Activated T-helper 1 cell treated with anti-CD3 and anti-CD28 coated beads, Interleukin-12 subunit alpha, Interleukin-12 subunit beta, Interleukin-2, Interleukin-4 antibody, amounts not matched to agents 30 ng/mL and 10 ng/mL and 1 ng/mL, durations not matched to agents 14 hours and 24 hours and 36 hours (primary cell): Measurements from ENCODE around the gene FDX1. TPM values are rescaled to one million over a fixed set of nuclear protein-coding genes. Genes with fewer than 3 reads are reported as not detected.
A peak's percentile ranks its signal among the peaks of the same experiment; 100 is the strongest.
"Not testable (repeated sequence)": the region's sequence is repeated elsewhere in the genome, so short reads cannot be mapped to it uniquely, and the experiment has no call there.

ENCODE experiments used
- DNase-seq: peaks from one replicate; pipeline ENCODE4 v3.0.0; 2021; ENCODE audit warnings: low spot score
- H3K27ac Mint-ChIP-seq: one replicate; pipeline ENCODE4 v1.8.0; 2021; ENCODE audit warnings: mild to moderate bottlenecking, mixed read lengths
- H3K27me3 Mint-ChIP-seq: one replicate; pipeline ENCODE4 v1.8.0; 2022; ENCODE audit warnings: mild to moderate bottlenecking, moderate library complexity, mixed read lengths; ENCODE audit not compliant: insufficient read depth
- H3K36me3 Mint-ChIP-seq: one replicate; pipeline ENCODE4 v1.8.0; 2021; ENCODE audit warnings: low read depth, mixed read lengths
- H3K4me1 Mint-ChIP-seq: one replicate; pipeline ENCODE4 v1.8.0; 2021; ENCODE audit warnings: low read depth, mixed read lengths
- H3K4me3 Mint-ChIP-seq: one replicate; pipeline ENCODE4 v1.8.0; 2021; ENCODE audit warnings: mild to moderate bottlenecking, moderate library complexity, mixed read lengths
- H3K9me3 Mint-ChIP-seq: one replicate; pipeline ENCODE4 v1.8.0; 2021; ENCODE audit warnings: mixed read lengths
- intact Hi-C: fragments of 100-400 bp; cut with micrococcal nuclease; formaldehyde crosslinking; loops from one replicate; pipeline ENCODE4 v1.15.1; 2024
- total RNA-seq: library from RNA; stranded (reverse); gene quantifications from 2 replicates; pipeline ENCODE4 v1.2.3, GENCODE V29; 2022

FDX1 gene
- total RNA-seq = 14.2 and 15.9 TPM in 2 replicates

GRCh38 chr11:110429731-110430266 is at the start of gene FDX1:
Gene FDX1, plus strand, starts transcription at chr11:110429948. Its CDS starts 173 bp downstream, at chr11:110430121.
- intact Hi-C loops = loop anchor here (1.0 to 10.0 kb wide), 9 partner anchors 24 to 948 kb away; partner anchors contain the start of genes POU2AF1 and ZC3H12C
- DNase-seq = peak; percentile 82

GRCh38 chr11:110380836-110381622 is 48.7 kb upstream of the FDX1 start:
- no peak overlapping the region for H3K27ac Mint-ChIP-seq
- no peak overlapping the region for H3K4me3 Mint-ChIP-seq
- intact Hi-C loops = no loop called here
- no peak for DNase-seq
- H3K9me3 Mint-ChIP-seq = peaks cover 7% of the 10 kb centered on the region
- H3K4me1 Mint-ChIP-seq = peaks cover 8% of the 10 kb centered on the region
- H3K27me3 Mint-ChIP-seq = peaks cover 6% of the 10 kb centered on the region
- peaks cover 6% of the 10 kb centered on the region for H3K36me3 Mint-ChIP-seq

More at GRCh38 chr11:110429731-110430266, at the start of gene FDX1:
- no peaks in the 10 kb centered on the region for H3K9me3 Mint-ChIP-seq
- peaks cover 8% of the 10 kb centered on the region for H3K36me3 Mint-ChIP-seq
- peak within 1 kb of the TSS; percentile 98 for H3K27ac Mint-ChIP-seq
- H3K4me1 Mint-ChIP-seq = peaks cover 51% of the 10 kb centered on the region
- peak within 1 kb of the TSS; percentile 99 for H3K4me3 Mint-ChIP-seq
- no peaks in the 10 kb centered on the region for H3K27me3 Mint-ChIP-seq

GRCh38 chr11:110388231-110388630 is 41.5 kb upstream of the FDX1 start:
- DNase-seq, H3K4me1 Mint-ChIP-seq: not testable (repeated sequence)

GRCh38 chr11:110389965-110390364 is 39.8 kb upstream of the FDX1 start:
- intact Hi-C loops = no loop called here
- Mint-ChIP-seq H3K4me1 (peaks cover 7% of the 10 kb centered on the region), H3K27me3 (peaks cover 15% of the 10 kb centered on the region), H3K9me3 (peaks cover 8% of the 10 kb centered on the region), H3K36me3 (peaks cover 8% of the 10 kb centered on the region), H3K4me3 (no peak overlapping the region), H3K27ac (no peak overlapping the region)
- DNase-seq = no peak

More at GRCh38 chr11:110388231-110388630, 41.5 kb upstream of the FDX1 start:
- H3K9me3 Mint-ChIP-seq, H3K27ac Mint-ChIP-seq, H3K36me3 Mint-ChIP-seq, H3K4me3 Mint-ChIP-seq, intact Hi-C loops: not testable (repeated sequence)
- H3K27me3 Mint-ChIP-seq = peaks cover 13% of the 10 kb centered on the region

- H3K4me1 Mint-ChIP-seq = peaks cover 7% of the 10 kb centered on the region
- no peaks in the 10 kb centered on the region for H3K9me3 Mint-ChIP-seq
- intact Hi-C loops = no loop called here
- H3K4me3 Mint-ChIP-seq = no peak overlapping the region
- H3K27me3 Mint-ChIP-seq = peaks cover 9% of the 10 kb centered on the region
- H3K36me3 Mint-ChIP-seq = peaks cover under 1% of the 10 kb centered on the region
- H3K27ac Mint-ChIP-seq = no peak overlapping the region
- DNase-seq = no peak
These were observed 37.7 kb upstream of the FDX1 start for GRCh38 chr11:110392056-110392455.

GRCh38 chr11:110397668-110398286 is 32.0 kb upstream of the FDX1 start:
- H3K36me3 Mint-ChIP-seq, intact Hi-C loops, H3K4me3 Mint-ChIP-seq, H3K27me3 Mint-ChIP-seq, H3K4me1 Mint-ChIP-seq, DNase-seq, H3K27ac Mint-ChIP-seq, H3K9me3 Mint-ChIP-seq: not testable (repeated sequence)

- H3K27ac Mint-ChIP-seq, H3K4me3 Mint-ChIP-seq, intact Hi-C loops, DNase-seq, H3K27me3 Mint-ChIP-seq, H3K4me1 Mint-ChIP-seq, H3K9me3 Mint-ChIP-seq, H3K36me3 Mint-ChIP-seq: not testable (repeated sequence)
These were observed 26.2 kb upstream of the FDX1 start for GRCh38 chr11:110403585-110403984.

- H3K27me3 Mint-ChIP-seq, intact Hi-C loops, H3K36me3 Mint-ChIP-seq, H3K27ac Mint-ChIP-seq, H3K4me1 Mint-ChIP-seq, H3K4me3 Mint-ChIP-seq, H3K9me3 Mint-ChIP-seq, DNase-seq: not testable (repeated sequence)
These were observed 24.1 kb upstream of the FDX1 start for GRCh38 chr11:110405636-110406035.

- Mint-ChIP-seq H3K9me3 (peaks cover 3% of the 10 kb centered on the region), H3K36me3 (no peaks in the 10 kb centered on the region), H3K27me3 (no peaks in the 10 kb centered on the region), H3K4me3 (no peak overlapping the region), H3K27ac (no peak overlapping the region), H3K4me1 (no peaks in the 10 kb centered on the region)
- DNase-seq = no peak
- intact Hi-C loops = no loop called here
These were observed 22.4 kb upstream of the FDX1 start for GRCh38 chr11:110407315-110407714.

- intact Hi-C loops = no loop called here
- peaks cover 3% of the 10 kb centered on the region for H3K9me3 Mint-ChIP-seq
- H3K4me1 Mint-ChIP-seq = no peaks in the 10 kb centered on the region
- DNase-seq = no peak
- H3K27ac Mint-ChIP-seq = no peak overlapping the region
- H3K36me3 Mint-ChIP-seq = no peaks in the 10 kb centered on the region
- no peak overlapping the region for H3K4me3 Mint-ChIP-seq
- H3K27me3 Mint-ChIP-seq = no peaks in the 10 kb centered on the region
These were observed 20.6 kb upstream of the FDX1 start for GRCh38 chr11:110409174-110409573.

- no peaks in the 10 kb centered on the region for H3K4me1 Mint-ChIP-seq
- intact Hi-C loops = no loop called here
- no peak for DNase-seq
- H3K4me3 Mint-ChIP-seq = no peak overlapping the region
- H3K36me3 Mint-ChIP-seq = no peaks in the 10 kb centered on the region
- peaks cover 1% of the 10 kb centered on the region for H3K27me3 Mint-ChIP-seq
- H3K27ac Mint-ChIP-seq = no peak overlapping the region
- H3K9me3 Mint-ChIP-seq = peaks cover 3% of the 10 kb centered on the region
These were observed 19.1 kb upstream of the FDX1 start for GRCh38 chr11:110410651-110411050.

GRCh38 chr11:110415081-110415480 is 14.7 kb upstream of the FDX1 start:
- intact Hi-C loops = no loop called here
- peaks cover 3% of the 10 kb centered on the region for H3K27me3 Mint-ChIP-seq
- no peak for DNase-seq
- no peak overlapping the region for H3K27ac Mint-ChIP-seq
- H3K36me3 Mint-ChIP-seq = no peaks in the 10 kb centered on the region
- no peak overlapping the region for H3K4me3 Mint-ChIP-seq
- H3K9me3 Mint-ChIP-seq = peaks cover 2% of the 10 kb centered on the region
- H3K4me1 Mint-ChIP-seq = no peaks in the 10 kb centered on the region

GRCh38 chr11:110421658-110422057 is 8.1 kb upstream of the FDX1 start:
- H3K36me3 Mint-ChIP-seq, H3K27ac Mint-ChIP-seq, DNase-seq, intact Hi-C loops, H3K27me3 Mint-ChIP-seq, H3K4me3 Mint-ChIP-seq, H3K4me1 Mint-ChIP-seq: not testable (repeated sequence)
- H3K9me3 Mint-ChIP-seq = peaks cover 23% of the 10 kb centered on the region
